Hepatocyte (in vitro differentiated cells): Measurements from ENCODE around the gene ACSS1.

Source experiments
- CTCF ChIP-seq: fragments of 200-600 bp; sonication (generic); IDR thresholded peaks from 2 replicates; pipeline ENCODE4 v1.5.1; 2016; ENCODE audit warnings: antibody characterized with exemption, mild to moderate bottlenecking; ENCODE audit not compliant: poor library complexity
- EZH2 ChIP-seq: fragments of 200-600 bp; sonication (generic); IDR thresholded peaks from 2 replicates; pipeline ENCODE4 v1.6.1; 2016; ENCODE audit warnings: antibody characterized with exemption, mild to moderate bottlenecking, borderline replicate concordance

DNA sequence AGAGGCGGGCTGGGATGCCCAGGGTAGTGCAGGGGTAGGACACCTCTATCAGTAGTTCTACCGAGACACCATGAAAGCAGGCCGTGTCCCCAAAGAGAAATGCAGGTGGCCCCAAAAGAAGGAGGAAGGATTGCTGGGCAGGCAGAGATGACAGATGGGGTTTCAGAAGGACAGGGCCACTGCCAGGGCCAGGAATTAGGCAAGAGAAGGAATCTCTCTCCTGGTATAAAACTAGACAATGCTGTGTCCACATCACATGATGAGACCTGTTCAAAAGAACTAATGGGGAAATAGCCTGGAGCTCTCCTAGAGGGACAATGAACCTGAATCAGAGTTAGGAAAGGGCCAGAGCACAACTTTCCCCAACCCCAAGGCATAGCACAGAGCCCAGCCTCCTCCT, 45.6 kb upstream of the ACSS1 start:
- no peak for TF ChIP-seq CTCF
- no peak for TF ChIP-seq EZH2
